ENCODE data around the gene TMX1. TPM values are rescaled to one million over a fixed set of nuclear protein-coding genes. Genes with fewer than 3 reads are reported as not detected.
"Not testable (repeated sequence)": the region's sequence is repeated elsewhere in the genome, so short reads cannot be mapped to it uniquely, and the experiment has no call there.

The TMX1 gene, protein sequence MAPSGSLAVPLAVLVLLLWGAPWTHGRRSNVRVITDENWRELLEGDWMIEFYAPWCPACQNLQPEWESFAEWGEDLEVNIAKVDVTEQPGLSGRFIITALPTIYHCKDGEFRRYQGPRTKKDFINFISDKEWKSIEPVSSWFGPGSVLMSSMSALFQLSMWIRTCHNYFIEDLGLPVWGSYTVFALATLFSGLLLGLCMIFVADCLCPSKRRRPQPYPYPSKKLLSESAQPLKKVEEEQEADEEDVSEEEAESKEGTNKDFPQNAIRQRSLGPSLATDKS
- 38.5 TPM for polyA plus RNA-seq (2013, experiment 1 of 2; ENCODE audit: insufficient read length)
- 47.0 TPM for polyA plus RNA-seq (2013, experiment 2 of 2; ENCODE audit: insufficient read length)

DNA sequence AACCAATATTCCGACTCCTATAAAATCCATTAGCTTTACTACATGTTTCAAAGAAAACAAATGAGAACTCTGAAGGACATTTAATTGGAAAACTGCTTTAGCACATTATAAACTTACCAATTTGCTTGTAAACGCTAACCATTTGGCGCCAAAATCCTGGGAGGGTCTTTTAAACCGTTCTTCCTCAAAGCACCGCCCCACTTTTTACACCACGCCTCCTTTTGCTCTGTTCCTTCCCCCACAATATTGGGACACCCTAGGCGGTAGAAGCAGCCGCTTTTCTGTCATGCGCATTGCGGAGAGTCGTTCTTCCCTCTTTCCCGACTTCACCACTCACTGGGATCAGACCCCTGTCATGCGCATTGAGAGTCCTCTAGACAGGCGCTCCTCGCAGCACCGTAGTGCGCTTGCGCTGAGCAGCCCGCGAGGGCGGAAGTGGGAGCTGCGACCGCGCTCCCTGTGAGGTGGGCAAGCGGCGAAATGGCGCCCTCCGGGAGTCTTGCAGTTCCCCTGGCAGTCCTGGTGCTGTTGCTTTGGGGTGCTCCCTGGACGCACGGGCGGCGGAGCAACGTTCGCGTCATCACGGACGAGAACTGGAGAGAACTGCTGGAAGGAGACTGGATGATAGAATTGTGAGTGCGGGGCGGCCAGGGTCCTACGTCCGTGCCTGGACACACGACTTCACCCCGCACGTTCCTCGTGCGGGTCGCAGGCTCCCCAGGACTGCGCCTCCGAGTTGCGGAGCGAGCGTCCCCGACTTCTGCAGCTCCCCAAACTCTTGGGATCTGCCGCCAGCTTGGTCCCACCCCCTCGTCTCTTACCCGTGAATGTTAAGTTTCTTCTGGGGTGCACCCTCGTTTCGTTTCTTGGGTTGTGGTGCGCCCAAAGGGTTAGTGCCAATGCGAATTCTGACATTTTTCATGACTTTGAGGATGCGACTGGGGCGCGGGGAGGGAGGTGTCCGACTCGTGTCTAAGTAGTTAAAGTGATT, at the start of gene TMX1:
Gene TMX1 (plus strand): TSS at position 435 of the 991 bp plus-strand sequence. CDS start 46 bp downstream, at position 481.
- peak; percentile 99 for DNase-seq

DNA sequence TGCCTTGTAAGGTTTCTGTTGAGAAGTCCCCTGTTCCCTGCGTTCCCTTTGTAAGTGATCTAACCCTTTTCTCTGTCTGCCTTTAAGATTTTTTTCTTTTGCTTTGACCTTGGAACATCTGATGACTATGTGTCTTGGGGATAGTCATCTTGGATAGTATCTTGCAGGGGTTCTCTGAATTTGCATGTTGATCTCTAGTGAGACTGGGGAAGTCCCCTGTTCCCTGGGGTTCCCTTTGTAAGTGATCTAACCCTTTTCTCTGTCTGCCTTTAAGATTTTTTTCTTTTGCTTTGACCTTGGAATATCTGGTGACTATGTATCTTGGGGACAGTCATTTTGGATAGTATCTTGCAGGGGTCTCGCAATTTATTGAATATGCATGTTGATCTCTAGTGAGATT, 38.2 kb upstream of the TMX1 start:
- no peak for DNase-seq

DNA sequence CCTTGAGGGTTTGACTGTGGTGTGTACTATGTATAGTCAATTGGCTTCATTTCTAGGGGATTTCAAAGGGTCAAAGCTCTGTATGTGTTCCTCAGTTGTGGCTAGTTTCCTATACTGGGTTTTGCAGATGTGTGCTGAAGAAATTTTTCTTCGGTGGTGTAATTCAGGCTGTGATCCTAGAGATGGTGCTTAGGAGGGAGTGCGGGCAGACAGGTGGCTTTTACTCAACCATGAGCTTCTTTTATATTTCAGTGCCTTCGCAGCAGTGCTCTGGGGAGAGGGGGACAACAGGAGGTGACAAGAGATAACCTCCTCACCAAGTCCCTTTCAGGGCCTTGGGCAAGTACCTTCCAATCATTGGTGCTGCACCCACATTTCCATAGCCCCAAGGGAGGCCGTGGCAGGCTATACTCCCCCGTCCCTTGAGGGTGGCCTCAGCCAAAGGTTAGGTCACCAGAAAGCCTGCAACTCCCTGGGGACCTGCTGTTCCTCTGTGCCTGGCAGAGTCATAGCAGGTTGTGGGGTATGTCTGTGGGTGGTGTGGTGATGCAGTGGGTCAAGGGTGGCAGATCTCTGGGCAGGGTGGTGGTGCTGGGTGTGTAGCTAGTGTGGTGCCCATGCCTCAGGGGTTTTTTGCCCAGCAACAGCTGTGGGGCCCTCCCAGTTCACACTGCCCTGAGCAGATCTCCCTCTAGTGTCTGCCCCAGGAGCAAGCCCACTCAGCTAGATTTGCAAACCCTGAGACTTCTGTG, 37.0 kb upstream of the TMX1 start:
- no peak for DNase-seq

DNA sequence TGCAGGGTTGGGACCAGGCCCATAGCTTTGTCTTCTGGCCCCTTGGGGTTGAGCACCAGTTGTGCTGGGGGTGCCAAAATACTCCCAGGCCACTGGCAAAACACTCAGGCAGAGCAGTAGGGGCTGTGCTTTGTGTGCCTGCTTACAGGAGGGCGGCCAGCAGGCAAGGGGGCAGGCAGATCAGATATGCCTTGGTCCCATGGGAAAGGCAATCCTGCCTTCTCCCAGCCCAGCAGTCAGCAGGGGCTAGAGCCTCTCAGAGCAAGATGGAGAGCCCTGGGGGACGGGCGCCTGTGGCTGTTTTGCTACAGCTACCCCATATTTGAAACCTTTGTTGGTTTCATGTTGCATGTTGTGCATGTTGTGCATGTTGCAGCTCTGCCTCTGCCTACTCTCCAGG, 36.2 kb upstream of the TMX1 start:
- DNase-seq = no peak

DNA sequence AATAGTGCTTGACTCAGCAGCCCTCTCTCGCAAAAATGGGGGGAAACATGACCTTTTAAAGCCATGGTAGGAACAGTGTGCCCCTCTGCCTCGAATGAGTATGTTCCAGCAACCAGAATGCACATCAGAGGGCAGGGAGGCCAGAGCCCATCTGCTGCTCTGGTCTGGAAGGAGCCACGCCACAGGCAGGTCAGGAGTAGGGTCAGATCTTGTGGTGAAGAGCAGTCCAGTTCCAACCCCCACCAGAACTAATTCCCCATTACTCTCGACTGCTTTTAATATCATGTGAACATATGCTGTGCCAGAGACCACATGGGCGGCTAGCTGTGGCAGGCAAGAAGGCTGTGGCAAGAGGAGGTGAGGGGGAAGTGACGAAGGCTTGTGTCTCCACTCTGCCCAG, 34.6 kb upstream of the TMX1 start:
- DNase-seq = no peak

DNA sequence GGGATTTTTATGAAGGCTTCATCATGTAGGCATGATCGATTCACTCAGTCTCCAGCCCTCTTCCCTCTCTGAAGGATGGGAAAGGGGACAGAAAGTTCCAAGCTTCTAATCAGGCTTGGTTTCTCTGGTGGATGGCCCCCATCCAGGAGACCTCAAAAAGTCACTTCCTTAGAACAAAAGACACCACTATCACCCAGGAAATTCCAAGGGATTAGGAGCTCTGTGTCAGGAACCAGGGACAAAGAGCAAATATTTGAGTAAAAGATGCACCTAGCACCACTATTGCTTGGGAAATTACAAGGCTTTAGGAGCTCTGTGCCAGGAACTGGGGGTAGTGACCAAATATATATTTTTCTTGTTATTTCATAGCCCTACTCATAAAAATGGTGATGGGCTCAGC, 33.6 kb upstream of the TMX1 start:
- DNase-seq = no peak

DNA sequence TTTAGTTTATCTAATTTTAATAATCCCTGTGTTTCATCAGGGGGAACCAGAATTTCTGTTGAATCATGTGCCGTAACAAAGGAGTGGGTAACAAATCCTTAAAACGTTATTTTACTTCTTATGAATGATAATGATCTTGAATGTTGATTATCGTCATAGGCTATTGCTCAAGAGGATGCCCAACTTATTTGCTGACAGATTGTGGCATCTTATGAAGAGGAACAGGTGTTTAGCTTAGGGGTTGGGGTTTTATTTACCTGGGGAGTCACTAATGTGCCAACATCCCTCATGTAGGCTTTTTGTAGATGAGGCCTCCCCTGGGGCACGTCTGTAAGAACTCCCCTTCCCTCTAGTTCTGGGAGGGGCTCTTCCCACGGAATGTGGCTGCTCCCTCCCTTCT, 32.4 kb upstream of the TMX1 start:
- DNase-seq = no peak

DNA sequence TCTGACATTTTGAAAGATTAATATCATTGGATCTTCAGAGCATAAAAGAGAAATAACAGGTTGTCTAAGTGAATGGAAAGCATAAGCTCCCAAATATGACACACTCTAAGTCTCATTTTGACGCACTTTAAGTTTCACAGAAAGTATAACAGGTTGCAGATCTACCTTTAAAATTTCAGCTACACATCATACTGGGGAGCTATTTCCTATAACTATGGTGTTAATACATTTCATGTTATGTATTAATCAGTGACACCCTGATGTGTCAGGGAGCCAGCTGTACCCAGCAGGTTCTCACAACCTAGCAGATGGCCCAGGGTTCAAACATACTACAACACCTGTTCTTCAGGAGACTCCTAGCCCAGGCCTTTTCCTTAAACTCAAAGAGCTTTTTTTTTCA, 31.1 kb upstream of the TMX1 start:
- no peak for DNase-seq

DNA sequence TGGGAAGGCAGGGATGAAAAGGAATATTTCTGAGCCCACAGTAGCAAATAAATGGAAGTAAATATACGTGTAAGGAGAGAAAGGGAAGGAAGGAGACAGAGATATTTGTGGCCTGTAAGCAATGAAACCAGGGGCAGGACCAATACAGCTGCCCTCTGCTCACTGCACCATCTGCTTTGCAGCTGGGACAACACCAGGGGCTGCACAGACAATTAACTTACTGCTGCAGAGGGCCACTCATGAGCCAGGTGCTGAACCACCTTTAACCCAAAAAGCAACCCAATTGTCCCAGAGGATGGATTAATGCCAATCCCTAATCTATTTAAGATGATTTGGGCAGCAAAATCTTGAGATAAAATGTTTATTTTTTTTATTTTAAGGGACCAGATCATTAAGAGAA, 30.6 kb upstream of the TMX1 start:
- no peak for DNase-seq

DNA sequence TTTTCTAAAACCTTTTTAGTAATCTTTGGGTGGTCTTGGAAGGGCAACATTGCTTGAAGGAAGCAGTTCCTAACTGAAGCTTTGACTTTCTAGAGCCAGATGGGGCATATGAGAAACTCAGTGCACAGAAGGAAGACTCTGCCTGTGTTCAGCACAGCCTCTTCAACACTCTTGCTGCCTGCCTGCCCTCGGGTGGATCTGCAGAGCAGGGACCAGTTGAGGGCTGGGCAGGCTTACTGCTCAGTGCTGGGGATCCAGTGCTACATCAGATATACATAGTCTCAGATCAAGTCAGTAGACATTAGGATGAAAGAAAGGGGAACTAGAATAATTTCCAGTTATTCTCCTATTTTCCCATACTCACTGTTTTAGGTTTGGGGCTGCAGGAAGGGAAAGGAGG, 29.5 kb upstream of the TMX1 start:
- no peak for DNase-seq

DNA sequence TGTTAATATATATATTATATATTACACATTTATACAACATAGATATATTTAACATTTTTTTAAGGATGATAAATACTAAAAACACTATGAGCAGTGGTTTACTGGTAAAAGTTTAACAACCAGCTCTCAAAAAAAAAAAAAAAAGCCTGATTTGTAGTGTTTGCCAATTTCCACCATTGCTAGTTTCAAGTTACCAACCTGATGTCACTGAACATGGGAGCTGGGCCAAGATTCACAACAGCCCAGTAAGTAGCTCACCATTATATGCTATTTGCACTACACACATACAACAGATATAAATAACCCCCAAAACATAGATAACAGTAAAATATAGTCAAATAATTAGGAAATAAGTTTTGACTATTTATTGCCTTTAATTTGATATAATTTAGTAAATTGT, 28.9 kb upstream of the TMX1 start:
- peak; percentile 19 for DNase-seq

DNA sequence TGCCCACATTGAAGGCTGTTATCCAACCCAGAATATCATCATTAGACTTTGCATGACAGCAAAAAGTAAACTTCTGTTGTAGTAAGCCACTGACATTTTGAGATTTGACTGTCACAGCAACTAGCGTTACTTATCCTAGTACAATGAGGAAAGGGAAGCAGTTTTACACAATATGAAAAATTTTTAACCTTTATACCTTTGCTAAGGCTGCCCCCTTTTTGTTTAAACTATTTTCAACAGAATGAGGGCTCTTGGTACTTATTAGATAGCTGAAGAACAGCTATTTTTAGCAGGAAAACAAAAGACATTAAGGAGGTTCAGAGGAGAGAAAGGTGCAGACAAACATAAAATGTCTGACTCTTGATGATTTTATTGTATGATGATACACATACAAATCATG, 23.4 kb upstream of the TMX1 start:
- no peak for DNase-seq

DNA sequence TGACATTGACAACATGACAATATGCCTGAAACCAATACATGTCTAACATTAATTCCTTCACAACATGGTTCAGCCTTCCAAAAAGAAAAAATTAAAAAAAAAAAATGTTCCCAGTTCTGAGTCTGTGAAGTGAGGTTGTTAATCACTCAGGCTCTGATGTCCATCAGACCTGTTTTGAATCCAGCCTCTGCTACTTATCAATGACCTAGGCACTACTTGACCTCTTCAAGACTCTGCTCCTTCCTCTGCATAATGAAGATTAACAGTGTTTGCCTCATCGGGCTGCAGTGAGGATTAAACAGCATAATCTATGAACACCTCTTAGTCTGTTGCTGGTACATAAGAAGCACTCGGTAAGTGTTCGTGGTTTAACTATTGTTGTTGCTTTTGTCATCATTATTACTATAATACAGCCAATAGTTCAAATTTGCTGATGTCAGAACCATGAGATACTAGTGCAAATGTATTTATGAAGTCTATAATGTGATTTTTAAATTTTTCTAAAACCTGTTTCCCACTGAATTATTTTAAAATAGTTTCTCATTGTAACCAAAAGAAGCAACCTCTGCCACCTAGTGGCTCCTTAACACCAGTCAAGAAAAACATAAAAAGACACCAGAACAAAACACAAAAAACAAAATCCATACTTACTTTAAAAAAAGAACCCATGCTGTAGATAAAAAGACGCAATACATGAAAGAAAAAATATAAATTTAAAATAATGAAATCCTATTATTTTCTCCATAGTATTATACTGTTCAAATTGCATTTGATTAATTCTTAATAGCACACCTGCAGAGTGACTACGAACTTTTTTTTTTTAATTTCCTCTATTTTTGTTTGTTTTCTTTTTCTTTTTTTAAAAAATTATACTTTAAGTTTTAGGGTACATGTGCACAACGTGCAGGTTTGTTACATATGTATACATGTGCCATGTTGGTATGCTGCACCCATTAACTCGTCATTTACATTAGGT, 20.3 kb upstream of the TMX1 start:
- DNase-seq = peak; percentile 43

DNA sequence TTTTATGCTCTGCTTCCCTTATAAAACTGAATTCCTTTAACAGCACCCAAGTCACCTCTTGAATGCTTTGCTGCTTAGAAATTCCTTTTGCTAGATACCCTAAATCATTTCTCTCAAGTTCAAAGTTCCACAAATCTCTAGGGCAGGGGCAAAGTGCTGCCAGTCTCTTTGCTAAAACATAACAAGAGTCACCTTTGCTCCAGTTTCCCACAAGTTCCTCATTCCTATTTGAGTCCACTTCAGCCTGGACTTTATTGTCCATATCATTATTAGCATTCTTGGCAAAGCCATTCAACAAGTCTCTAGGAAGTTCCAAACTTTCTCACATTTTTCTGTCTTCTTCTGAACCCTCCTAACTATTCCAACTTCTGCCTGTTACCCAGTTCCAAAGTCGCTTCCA, 16.6 kb upstream of the TMX1 start:
- not testable (repeated sequence) for DNase-seq

DNA sequence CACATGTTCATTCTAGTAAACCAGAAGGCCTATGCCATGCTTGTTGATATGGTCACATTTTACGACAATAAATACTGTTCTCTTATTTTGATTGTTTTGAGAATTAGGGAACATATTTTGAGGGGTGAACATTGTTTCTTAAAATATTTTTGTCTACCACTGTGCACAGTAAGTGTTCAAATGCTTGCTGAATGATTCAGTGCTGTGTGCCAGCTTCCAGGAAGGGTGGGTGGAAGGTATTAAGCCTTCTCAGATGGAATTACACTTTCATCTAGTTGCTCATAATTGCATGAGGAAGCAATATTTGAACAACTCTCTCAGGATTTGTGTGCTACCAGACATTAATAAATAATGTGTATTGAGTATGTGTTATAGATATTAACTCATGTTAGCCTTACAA, 15.5 kb upstream of the TMX1 start:
- DNase-seq = no peak

DNA sequence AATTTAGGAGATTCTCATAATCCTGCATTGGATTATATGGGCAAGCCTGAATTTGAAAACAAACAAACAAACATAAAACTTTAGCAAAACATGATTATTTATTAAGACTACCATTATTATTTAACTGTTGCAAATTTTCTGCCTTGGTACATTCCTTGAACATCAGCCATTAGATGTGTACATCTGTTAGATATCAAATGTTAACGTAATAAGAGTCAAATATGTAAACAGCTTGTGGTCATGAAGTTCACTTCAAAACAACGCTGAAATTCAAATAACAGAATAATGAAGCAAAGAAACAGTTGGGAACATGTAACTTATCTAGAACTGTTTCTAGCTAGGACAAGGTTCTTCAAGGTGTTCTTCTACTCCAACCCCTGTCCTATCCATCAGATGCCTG, 14.3 kb upstream of the TMX1 start:
- no peak for DNase-seq

DNA sequence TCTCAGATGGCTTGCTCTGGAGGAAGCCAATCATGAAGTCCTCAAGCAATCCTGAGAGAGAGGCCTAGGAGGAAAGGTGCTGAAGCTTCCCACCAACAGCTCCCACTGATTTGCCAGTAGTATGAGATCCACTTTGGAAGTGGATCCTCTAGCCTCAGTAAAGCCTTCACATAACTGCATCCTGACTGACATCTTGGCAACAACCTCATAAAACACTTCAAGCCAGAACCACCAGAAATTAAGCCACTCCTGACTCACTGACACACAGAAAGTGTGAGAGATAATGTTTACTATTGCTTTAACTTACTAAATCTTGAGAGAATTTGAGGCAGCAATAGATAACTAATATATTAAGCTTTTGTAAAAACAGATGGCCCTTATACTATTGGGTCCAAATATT, 11.7 kb upstream of the TMX1 start:
- no peak for DNase-seq

DNA sequence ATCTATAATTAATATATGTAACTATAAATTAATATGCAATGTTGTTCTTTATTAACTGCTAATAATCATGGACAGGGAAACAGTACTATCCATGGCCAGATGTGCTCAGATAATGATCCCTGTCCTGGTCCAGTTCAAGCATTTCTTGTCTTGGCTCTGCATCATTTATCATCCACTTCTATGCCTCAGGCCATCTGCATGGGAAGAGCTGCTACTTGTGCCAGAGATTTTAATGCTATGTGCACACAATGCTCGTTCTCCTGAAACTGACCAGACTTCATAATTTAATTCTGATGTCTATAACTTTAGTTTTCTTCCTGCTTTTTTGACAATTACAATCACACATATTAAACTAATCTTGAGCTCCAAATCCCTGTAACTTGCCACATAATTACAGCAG, 11.2 kb upstream of the TMX1 start:
- no peak for DNase-seq

DNA sequence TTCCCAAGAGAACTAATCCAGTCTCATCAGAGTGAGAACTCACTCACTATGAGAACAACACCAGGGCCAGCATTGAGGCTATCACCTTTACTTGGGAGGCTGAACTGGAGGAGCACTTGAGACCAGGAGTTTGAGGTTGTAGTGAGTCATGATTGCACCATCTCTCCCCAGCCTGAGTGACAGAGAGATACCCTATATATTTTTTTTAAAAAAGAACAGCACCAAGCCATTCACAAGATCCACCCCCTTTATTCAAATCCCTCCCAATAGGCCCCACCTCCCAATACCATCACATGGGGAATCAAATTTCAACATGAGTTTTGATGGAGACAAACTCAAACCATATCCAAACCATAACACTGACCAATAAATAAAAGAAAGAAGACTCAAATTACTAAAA, 3.7 kb upstream of the TMX1 start:
- peak; percentile 30 for DNase-seq

DNA sequence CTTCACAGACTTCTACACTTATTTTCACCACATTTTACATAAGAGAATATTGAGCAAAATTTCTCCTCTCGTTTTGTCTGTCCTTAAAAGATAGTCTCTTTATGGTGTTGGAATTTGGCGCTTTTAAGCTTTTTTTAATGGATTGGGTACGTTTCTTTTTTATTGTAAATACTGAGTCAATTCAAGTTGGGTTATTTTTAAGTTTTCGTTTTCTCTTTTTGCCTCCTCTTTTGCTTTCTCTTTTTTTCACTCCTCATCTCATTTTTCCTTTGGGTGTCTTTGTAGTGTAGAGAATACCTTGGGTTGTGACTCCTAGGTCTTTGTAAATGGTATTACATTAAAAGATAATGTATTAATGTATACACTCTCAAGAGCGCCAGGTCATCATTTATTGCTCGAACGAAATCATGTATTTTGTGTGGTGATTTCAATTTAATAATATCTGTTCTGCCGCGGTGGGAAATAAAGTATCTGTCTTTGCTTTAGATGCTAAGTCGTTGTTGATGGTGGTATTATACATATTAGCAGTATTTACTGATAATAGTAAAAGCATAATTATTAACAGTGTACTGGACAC, 845 bp downstream of the TMX1 start:
- no peak for DNase-seq

Data from fibroblast of skin of scalp (primary cell).